ENCODE data around the gene RSU1. TPM values are rescaled to one million over a fixed set of nuclear protein-coding genes. Genes with fewer than 3 reads are reported as not detected.

Gene RSU1
- total RNA-seq, 2 donors from 2014 or later, result 21.4 to 28.3 TPM

- H3K36me3 ChIP-seq (replicated peaks in 1 of 2; ENCODE audit: insufficient read depth in 1 of 2, low read depth in 2 of 2), result no peaks in the 10 kb centered on the region
- WGBS, 2 donors, result 84 to 85% methylated on average over 4 of the region's 4 CpGs
- H3K9me3 ChIP-seq, result no peaks in the 10 kb centered on the region
- ATAC-seq, result no peak
- H3K27me3 ChIP-seq, result no peaks in the 10 kb centered on the region
- TF ChIP-seq CTCF (IDR thresholded peaks at IDR 0.05) (no peak), POLR2A (IDR thresholded peaks at IDR 0.05) (no peak)
- intact Hi-C loops (cut with DNase I), result no loop called here
- H3K4me3 ChIP-seq, result no peak overlapping the region
- peaks cover 8% of the 10 kb centered on the region for H3K4me1 ChIP-seq
- no peak for DNase-seq
- no peak overlapping the region for H3K27ac ChIP-seq
Measured at GRCh38 chr10:16804123-16804522, 13.1 kb downstream of the RSU1 start.

DNA sequence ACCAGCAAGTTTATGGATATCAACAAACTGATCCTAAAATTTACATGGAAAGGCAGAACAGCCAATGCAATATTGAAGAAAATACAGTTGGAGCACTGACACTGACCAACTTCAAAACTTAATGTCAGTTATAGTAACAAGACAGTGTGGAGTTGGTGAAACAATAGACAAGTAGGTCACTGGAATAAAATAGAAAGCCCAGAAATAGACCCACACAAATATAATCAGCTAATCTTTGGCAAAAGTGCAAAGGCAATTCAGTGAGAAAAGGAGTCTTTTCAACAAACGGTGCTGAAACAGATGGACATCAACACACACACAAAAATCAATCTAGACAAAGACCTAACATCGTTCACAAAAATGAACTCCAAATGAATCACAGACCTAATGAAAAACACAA is 13.8 kb downstream of the RSU1 start:
- Histone ChIP-seq H3K27ac (no peak overlapping the region), H3K27me3 (no peaks in the 10 kb centered on the region), H3K9me3 (no peaks in the 10 kb centered on the region), H3K36me3 (replicated peaks in 1 of 2; ENCODE audit: insufficient read depth in 1 of 2, low read depth in 2 of 2) (no peaks in the 10 kb centered on the region), H3K4me3 (no peak overlapping the region), H3K4me1 (peaks cover 9% of the 10 kb centered on the region)
- no peak for ATAC-seq
- TF ChIP-seq CTCF (IDR thresholded peaks at IDR 0.05) (no peak), POLR2A (IDR thresholded peaks at IDR 0.05) (no peak)
- DNase-seq, result no peak
- intact Hi-C loops (cut with DNase I), result no loop called here
- 37 to 46% methylated on average over 2 of the region's 2 CpGs for WGBS, 2 donors

- H3K27ac ChIP-seq, result no peak overlapping the region
- H3K27me3 ChIP-seq, result no peaks in the 10 kb centered on the region
- no peaks in the 10 kb centered on the region for H3K36me3 ChIP-seq (replicated peaks in 1 of 2; ENCODE audit: insufficient read depth in 1 of 2, low read depth in 2 of 2)
- 75 to 76% methylated on average over 8 of the region's 8 CpGs for WGBS, 2 donors
- no peak overlapping the region for H3K4me3 ChIP-seq
- ATAC-seq, result no peak
- H3K4me1 ChIP-seq, result peaks cover 9% of the 10 kb centered on the region
- intact Hi-C loops (cut with DNase I), result no loop called here
- no peak for TF ChIP-seq CTCF (IDR thresholded peaks at IDR 0.05)
- TF ChIP-seq POLR2A (IDR thresholded peaks at IDR 0.05), result no peak
- no peaks in the 10 kb centered on the region for H3K9me3 ChIP-seq
- DNase-seq, result no peak
Measured at GRCh38 chr10:16799621-16800020, 17.6 kb downstream of the RSU1 start.

DNA sequence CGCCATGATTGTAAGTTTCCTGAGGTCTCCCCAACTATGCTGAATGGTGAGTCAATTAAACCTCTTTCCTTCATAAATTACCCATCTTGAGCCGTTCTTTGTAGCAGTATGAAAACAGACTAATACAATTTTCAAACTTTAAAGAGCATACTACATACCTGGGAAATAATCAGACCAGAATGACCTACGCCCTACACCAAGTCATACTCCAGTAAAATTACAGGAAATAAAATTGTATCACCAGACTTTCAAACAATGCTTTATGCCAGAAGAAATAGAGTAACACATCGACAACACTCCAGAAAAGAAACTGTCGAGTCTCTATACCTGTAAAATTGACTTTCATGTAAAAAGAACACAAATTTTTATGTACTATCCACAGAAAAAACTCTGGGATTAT is 18.7 kb downstream of the RSU1 start:
- DNase-seq (no peak), ATAC-seq (no peak)
- intact Hi-C loops (cut with DNase I), result no loop called here
- peaks cover 9% of the 10 kb centered on the region for H3K4me1 ChIP-seq
- H3K27ac ChIP-seq, result no peak overlapping the region
- 94 to 97% methylated on average over 5 of the region's 5 CpGs for WGBS, 2 donors
- no peaks in the 10 kb centered on the region for H3K27me3 ChIP-seq
- H3K4me3 ChIP-seq, result no peak overlapping the region
- no peak for TF ChIP-seq CTCF (IDR thresholded peaks at IDR 0.05)
- no peak for TF ChIP-seq POLR2A (IDR thresholded peaks at IDR 0.05)
- H3K9me3 ChIP-seq, result no peaks in the 10 kb centered on the region
- no peaks in the 10 kb centered on the region for H3K36me3 ChIP-seq (replicated peaks in 1 of 2; ENCODE audit: insufficient read depth in 1 of 2, low read depth in 2 of 2)

GRCh38 chr10:16795410-16796073 is 21.7 kb downstream of the RSU1 start:
- no peak overlapping the region for H3K27ac ChIP-seq
- H3K36me3 ChIP-seq (replicated peaks in 1 of 2; ENCODE audit: insufficient read depth in 1 of 2, low read depth in 2 of 2), result no peaks in the 10 kb centered on the region
- H3K9me3 ChIP-seq, result no peaks in the 10 kb centered on the region
- intact Hi-C loops (cut with DNase I), result no loop called here
- H3K4me1 ChIP-seq, result peaks cover 9% of the 10 kb centered on the region
- TF ChIP-seq POLR2A (IDR thresholded peaks at IDR 0.05) (no peak), CTCF (IDR thresholded peaks at IDR 0.05) (no peak)
- DNase-seq, result no peak
- no peak overlapping the region for H3K4me3 ChIP-seq
- no peak for ATAC-seq
- H3K27me3 ChIP-seq, result no peaks in the 10 kb centered on the region
- 79 to 83% methylated on average over 9 of the region's 9 CpGs for WGBS, 2 donors
